ENCODE results near the gene OR5H2. TPM values are rescaled to one million over a fixed set of nuclear protein-coding genes. Genes with fewer than 3 reads are reported as not detected.
A peak's percentile ranks its signal among the peaks of the same experiment; 100 is the strongest.

OR5H2 gene
- total and polyA plus RNA-seq, 10 of the 15 experiments (the other 5 are each of a cell fraction or from before 2014, with no cell fraction given), result 1.7 TPM; not detected in 9

DNA sequence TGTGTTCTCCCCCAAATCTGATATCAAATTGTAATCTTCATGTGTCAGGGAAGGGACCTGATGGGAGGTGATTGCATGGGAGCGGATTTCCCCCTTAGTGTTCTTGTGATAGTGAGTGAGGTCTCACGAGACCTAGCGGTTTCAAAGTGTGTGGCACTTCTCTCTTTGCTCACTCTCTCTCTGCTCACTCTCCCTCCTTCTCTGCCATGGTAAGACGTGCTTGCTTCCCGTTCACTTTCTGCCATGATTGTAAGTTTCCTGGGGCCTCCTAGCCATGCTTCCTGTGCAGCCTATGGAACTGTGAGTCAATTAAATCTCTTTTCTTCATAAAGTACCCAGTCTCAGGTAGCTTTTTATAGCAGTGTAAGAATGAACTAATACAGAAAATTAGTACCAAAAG lies 48.8 kb upstream of the OR5H2 start (continued):
- TF ChIP-seq, protein P1, sequence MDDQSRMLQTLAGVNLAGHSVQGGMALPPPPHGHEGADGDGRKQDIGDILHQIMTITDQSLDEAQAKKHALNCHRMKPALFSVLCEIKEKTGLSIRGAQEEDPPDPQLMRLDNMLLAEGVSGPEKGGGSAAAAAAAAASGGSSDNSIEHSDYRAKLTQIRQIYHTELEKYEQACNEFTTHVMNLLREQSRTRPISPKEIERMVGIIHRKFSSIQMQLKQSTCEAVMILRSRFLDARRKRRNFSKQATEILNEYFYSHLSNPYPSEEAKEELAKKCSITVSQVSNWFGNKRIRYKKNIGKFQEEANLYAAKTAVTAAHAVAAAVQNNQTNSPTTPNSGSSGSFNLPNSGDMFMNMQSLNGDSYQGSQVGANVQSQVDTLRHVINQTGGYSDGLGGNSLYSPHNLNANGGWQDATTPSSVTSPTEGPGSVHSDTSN (IDR thresholded peaks at IDR 0.05; ENCODE audit: insufficient replicate concordance, low read depth, low read length), result no peak
- TF ChIP-seq CREM (IDR thresholded peaks at IDR 0.05; ENCODE audit: low read depth), result no peak
- no peak for TF ChIP-seq MYC (IDR thresholded peaks at IDR 0.05; ENCODE audit: insufficient read depth, insufficient read length, insufficient replicate concordance, low read length, severe bottlenecking)
- no peak for TF ChIP-seq YBX1 (IDR thresholded peaks at IDR 0.05)
- TF ChIP-seq SMARCA5 (IDR thresholded peaks at IDR 0.05), result 0 out of 2 replicates have a peak, but pooled peaks have one; percentile 30
- TF ChIP-seq WRNIP1 (IDR thresholded peaks at IDR 0.05; ENCODE audit: borderline replicate concordance, low read depth, low read length), result no peak
- TF ChIP-seq RUNX3 (IDR thresholded peaks at IDR 0.05; ENCODE audit: low read length), result peak; percentile 45; the same call in 1 of the 2 replicates
- TF ChIP-seq NFXL1 (IDR thresholded peaks at IDR 0.05; ENCODE audit: borderline replicate concordance), result no peak
- peak; percentile 56 to 78; a peak in 3 of 4 replicates for TF ChIP-seq IKZF2 (IDR thresholded peaks at IDR 0.05)
- TF ChIP-seq CHD4 (IDR thresholded peaks at IDR 0.05), result no peak
- TF ChIP-seq ESRRA (IDR thresholded peaks at IDR 0.05; ENCODE audit: low read length), result no peak
- TF ChIP-seq MTA3 (IDR thresholded peaks at IDR 0.05; ENCODE audit: borderline replicate concordance, low read length), result no peak
- no peak for TF ChIP-seq RAD51 (IDR thresholded peaks at IDR 0.05)
- TF ChIP-seq, protein P2, sequence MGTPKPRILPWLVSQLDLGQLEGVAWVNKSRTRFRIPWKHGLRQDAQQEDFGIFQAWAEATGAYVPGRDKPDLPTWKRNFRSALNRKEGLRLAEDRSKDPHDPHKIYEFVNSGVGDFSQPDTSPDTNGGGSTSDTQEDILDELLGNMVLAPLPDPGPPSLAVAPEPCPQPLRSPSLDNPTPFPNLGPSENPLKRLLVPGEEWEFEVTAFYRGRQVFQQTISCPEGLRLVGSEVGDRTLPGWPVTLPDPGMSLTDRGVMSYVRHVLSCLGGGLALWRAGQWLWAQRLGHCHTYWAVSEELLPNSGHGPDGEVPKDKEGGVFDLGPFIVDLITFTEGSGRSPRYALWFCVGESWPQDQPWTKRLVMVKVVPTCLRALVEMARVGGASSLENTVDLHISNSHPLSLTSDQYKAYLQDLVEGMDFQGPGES (IDR thresholded peaks at IDR 0.05), result no peak
- TF ChIP-seq, protein P3, sequence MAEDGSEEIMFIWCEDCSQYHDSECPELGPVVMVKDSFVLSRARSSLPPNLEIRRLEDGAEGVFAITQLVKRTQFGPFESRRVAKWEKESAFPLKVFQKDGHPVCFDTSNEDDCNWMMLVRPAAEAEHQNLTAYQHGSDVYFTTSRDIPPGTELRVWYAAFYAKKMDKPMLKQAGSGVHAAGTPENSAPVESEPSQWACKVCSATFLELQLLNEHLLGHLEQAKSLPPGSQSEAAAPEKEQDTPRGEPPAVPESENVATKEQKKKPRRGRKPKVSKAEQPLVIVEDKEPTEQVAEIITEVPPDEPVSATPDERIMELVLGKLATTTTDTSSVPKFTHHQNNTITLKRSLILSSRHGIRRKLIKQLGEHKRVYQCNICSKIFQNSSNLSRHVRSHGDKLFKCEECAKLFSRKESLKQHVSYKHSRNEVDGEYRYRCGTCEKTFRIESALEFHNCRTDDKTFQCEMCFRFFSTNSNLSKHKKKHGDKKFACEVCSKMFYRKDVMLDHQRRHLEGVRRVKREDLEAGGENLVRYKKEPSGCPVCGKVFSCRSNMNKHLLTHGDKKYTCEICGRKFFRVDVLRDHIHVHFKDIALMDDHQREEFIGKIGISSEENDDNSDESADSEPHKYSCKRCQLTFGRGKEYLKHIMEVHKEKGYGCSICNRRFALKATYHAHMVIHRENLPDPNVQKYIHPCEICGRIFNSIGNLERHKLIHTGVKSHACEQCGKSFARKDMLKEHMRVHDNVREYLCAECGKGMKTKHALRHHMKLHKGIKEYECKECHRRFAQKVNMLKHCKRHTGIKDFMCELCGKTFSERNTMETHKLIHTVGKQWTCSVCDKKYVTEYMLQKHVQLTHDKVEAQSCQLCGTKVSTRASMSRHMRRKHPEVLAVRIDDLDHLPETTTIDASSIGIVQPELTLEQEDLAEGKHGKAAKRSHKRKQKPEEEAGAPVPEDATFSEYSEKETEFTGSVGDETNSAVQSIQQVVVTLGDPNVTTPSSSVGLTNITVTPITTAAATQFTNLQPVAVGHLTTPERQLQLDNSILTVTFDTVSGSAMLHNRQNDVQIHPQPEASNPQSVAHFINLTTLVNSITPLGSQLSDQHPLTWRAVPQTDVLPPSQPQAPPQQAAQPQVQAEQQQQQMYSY (CRISPR knock-in tag; IDR thresholded peaks at IDR 0.05), result no peak
- TF ChIP-seq ZNF207 (IDR thresholded peaks at IDR 0.05; ENCODE audit: borderline replicate concordance), result no peak
- no peak for TF ChIP-seq NRF1 (conservative IDR thresholded peaks at IDR 0.05; ENCODE audit: low read depth, low read length)
- peak; percentile 41; the same call in 1 of the 2 replicates for TF ChIP-seq NBN (IDR thresholded peaks at IDR 0.05)
- TF ChIP-seq BHLHE40 (IDR thresholded peaks at IDR 0.05; ENCODE audit: borderline replicate concordance in 1 of 2, low read depth in 2 of 2, low read length in 1 of 2), result peak; percentile 97
- TF ChIP-seq SUZ12 (IDR thresholded peaks at IDR 0.05; ENCODE audit: unreplicated experiment), result no peak
- no peak for TF ChIP-seq MXI1 (IDR thresholded peaks at IDR 0.05; ENCODE audit: low read depth, low read length)
- TF ChIP-seq, protein P4, sequence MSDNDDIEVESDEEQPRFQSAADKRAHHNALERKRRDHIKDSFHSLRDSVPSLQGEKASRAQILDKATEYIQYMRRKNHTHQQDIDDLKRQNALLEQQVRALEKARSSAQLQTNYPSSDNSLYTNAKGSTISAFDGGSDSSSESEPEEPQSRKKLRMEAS (IDR thresholded peaks at IDR 0.05; ENCODE audit: low read depth, low read length), result no peak
- TF ChIP-seq, protein P5, sequence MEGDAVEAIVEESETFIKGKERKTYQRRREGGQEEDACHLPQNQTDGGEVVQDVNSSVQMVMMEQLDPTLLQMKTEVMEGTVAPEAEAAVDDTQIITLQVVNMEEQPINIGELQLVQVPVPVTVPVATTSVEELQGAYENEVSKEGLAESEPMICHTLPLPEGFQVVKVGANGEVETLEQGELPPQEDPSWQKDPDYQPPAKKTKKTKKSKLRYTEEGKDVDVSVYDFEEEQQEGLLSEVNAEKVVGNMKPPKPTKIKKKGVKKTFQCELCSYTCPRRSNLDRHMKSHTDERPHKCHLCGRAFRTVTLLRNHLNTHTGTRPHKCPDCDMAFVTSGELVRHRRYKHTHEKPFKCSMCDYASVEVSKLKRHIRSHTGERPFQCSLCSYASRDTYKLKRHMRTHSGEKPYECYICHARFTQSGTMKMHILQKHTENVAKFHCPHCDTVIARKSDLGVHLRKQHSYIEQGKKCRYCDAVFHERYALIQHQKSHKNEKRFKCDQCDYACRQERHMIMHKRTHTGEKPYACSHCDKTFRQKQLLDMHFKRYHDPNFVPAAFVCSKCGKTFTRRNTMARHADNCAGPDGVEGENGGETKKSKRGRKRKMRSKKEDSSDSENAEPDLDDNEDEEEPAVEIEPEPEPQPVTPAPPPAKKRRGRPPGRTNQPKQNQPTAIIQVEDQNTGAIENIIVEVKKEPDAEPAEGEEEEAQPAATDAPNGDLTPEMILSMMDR (IDR thresholded peaks at IDR 0.05 in 2 of 3, conservative IDR thresholded peaks at IDR 0.05 in 1 of 3; ENCODE audit: control insufficient read depth in 2 of 3, extremely low read depth in 1 of 3, insufficient read depth in 1 of 3, low read depth in 3 of 3, low read length in 3 of 3), result no peak
- TF ChIP-seq FOXK2 (IDR thresholded peaks at IDR 0.05), result no peak

Data from GM12878 (cell line).